Posterior vena cava (tissue), 2 donors: Measurements from ENCODE around the gene ACSBG1. TPM values are rescaled to one million over a fixed set of nuclear protein-coding genes. Genes with fewer than 3 reads are reported as not detected.

Experiments used
- DNase-seq: peaks from one replicate; pipeline ENCODE4 v3.0.0-alpha.2; 2020; ENCODE audit warnings: low spot score
- intact Hi-C, 2 donors: fragments of 100-400 bp; cut with DNase I; formaldehyde crosslinking; loops; one replicate each; pipeline versions ENCODE4 v1.14.1 to v1.14.2; 2022 to 2023
- total RNA-seq, 2 donors: library from RNA; stranded (reverse); fragmentation: NEBNext Ultra II Directional; extraction: Animal tissue kit (Norgen Biotek cat#: 25700); gene quantifications; one replicate each; pipeline ENCODE4 v1.2.1, GENCODE V29; 2021
- donor health status: DM: yes; HTN: yes; CAD: no.
- donor health status: DM: yes; HTN: yes; CAD: no.

Gene ACSBG1
- total RNA-seq, 2 donors from 2014 or later, result not detected

DNA sequence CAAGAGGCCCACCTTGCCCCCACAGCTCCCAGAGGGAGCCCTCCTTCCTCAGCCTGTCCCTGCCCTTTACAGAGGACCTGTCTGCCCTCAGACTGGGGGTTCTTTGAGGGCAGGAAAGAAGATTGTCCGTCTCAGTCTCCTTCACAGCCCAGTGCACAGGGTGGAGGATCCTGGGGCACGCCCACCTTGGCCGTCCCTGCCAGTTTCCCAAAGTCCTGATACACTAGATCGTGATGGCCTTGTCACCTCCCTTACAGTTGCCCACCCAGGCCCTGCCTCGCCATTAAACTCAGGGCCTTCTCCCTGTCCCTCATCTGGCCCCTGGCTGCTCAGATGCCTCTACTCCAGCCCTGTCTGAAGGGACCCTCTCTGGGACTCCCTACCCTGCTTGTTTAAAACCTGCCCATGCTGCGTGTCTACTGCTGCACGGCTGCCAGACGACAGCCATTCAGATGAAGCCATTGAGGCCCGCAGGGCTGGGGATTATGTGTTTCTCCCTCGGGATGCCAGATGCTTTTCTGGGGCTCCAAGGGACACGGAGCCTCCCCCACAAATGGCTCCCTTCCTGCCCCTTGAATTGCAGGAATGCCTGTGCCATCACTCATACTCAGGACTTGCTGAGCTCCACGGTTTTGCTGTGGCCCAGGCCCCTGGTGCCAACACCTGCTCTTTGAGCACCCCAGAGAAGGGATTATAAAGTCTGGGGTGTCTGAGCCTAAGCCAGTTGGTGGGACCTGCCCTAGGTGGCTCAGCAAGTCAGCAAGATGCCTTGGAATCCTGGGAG lies 27.8 kb downstream of the ACSBG1 start:
- intact Hi-C loops, result no loop called here
- DNase-seq, result no peak

- DNase-seq, result no peak
- intact Hi-C loops, result no loop called here
These were observed 28.5 kb downstream of the ACSBG1 start for GRCh38 chr15:78205856-78206255.

DNA sequence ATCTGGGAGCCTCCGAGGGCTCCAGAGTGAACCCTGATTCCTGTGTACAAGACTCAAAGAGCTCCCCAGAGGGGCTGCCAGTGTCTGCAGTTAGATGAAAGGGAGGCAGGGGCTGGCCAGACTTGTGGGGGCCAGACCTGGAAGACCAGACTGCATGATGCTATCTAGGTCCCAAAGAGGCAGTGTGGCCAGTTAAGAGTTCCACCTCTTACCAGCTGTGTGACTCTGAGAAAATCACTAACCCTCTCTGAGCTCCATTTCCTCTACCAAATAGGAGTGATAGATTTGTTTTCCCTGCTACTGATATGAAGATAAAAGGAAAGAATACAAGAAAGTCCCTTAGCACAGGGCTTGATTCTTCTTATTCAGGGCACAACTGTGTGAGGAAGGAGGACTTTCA lies 29.0 kb downstream of the ACSBG1 start:
- intact Hi-C loops, result no loop called here

DNA sequence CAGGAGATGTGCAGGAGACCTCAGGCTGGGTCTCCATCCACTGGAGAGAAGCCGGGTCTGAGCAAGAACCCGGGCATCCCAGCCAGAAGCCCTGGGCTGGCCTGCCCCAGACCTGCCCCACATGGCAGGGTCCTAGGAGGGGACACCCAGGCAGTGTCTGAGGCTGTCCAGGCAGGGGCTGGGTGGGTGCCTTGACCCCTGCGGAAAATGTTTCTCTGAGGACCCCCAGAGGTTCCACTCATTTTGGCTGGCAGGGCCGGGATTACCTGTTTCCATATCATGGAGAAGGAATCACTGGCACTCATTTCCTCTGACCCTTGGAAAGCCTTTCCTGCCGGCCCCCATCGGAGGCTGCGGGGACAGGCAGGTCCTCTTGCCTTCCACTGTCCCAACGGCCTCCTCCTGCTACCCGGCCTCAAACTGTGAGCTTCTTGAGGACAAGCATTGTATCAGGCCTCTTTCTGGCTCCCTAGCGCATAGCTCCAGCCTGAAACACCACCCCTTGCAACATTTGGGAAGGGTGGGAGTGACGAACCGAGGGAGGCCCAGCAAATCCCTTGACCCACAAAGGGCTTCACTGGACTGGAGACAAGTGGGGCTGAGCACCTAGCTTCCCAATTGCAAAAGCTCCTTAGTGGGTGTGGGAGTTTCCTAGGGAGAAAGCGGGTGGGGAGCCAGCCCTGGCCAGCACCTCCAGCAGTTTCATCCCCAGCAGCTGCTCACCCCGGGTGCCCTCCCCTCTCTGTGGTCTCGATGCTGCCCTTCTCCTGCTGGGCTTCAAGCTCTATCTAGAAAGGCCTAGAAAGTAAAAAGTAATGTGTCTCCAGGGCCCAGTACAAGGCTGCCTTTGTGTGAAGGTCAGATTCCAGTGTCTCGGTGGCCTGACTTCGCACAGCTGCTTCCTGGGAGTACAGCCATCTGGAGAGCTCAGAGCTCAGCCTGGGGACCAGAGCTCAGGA lies 29.7 kb downstream of the ACSBG1 start:
- intact Hi-C loops, result no loop called here
- no peak for DNase-seq

More for the DNA sequence above, 29.0 kb downstream of the ACSBG1 start:
- no peak for DNase-seq

DNA sequence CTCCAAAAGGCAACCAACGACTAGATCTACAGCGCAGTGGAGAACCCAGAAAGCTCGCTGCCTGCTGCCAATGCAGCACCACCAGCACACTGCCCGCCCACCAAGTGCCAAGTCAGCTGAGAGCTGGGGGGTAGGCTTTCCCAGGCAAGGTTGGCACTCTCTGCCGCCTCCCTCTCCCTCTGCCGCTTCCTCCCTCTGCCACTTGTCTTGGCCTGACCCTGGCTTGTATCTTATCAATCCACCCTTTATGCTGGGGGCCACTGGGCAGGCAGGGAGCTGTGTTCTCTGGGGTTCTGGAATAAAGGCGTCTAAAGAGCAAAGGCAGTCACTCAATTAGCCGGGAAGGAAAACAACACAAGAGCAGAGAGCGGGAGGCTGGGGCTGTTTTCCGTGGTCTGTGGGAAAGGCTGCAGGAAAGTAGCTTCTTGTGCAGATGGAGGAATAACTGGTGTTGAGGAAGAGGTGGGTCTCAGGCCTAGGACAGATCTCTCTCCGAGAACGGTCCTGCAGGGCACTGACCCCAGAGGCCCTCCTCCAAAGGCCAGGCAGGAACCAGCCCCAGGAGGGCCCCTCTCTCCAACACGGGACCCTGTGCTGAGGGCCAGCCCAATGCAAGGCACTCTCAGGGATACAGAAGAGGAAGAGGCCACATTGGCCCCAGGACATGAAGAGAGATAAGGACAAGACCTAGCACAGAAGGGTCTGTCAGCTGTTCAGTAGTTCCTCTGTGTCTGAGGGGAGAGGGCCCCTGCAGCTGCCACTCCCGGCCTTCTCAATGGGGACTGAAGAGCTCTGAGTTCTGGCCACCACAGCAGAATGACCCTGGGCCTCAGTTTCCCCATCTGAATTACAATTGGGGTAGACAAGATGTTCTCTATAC lies 30.8 kb downstream of the ACSBG1 start:
- intact Hi-C loops, result no loop called here

GRCh38 chr15:78201281-78202190 lies 32.8 kb downstream of the ACSBG1 start:
- intact Hi-C loops, result no loop called here
- no peak for DNase-seq

More for the DNA sequence above, 30.8 kb downstream of the ACSBG1 start:
- no peak for DNase-seq

GRCh38 chr15:78200276-78200930 lies 34.0 kb downstream of the ACSBG1 start:
- intact Hi-C loops, result no loop called here
- DNase-seq, result no peak

- no peak for DNase-seq
- intact Hi-C loops, result no loop called here
These were observed 36.7 kb downstream of the ACSBG1 start for GRCh38 chr15:78197632-78198031.

DNA sequence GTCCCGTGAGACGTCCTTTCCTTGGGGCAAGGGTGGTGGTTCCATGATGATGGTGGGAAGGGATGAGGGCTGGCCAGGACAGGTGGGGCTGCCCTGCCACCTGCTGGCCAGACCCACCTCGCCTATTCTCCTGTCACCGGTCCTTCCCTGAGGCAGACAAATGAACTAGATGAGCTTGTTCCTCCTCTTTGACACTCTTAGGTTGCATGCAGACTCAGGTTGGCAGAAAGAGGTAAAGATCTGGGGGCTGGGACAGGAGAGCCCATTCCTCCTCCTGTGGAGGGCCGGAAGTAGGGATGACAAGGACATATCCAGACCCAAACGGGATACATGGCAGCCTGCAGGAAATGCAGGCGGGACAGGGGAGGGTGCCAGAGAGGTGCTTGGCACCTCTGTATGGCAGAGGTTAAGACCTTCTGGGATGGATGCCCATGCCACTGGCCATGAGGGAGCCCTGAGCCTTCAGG lies 38.6 kb downstream of the ACSBG1 start:
- intact Hi-C loops, result no loop called here
- DNase-seq, result peak; percentile 73

- DNase-seq, result peak; percentile 79
- intact Hi-C loops, result loop anchor here (5.0 kb wide), 3 partner anchors 38 to 72 kb away; partner anchors contain the start of genes ACSBG1 (in 1 of the 2) and CIB2 (in 1 of the 2)
These were observed 39.8 kb downstream of the ACSBG1 start for GRCh38 chr15:78194568-78194925.

- peak; percentile 72 for DNase-seq
- intact Hi-C loops, result loop anchor here (5.0 kb wide), 3 partner anchors 38 to 72 kb away; partner anchors contain the start of genes ACSBG1 (in 1 of the 2) and CIB2 (in 1 of the 2)
These were observed 40.4 kb downstream of the ACSBG1 start for GRCh38 chr15:78193731-78194567.

DNA sequence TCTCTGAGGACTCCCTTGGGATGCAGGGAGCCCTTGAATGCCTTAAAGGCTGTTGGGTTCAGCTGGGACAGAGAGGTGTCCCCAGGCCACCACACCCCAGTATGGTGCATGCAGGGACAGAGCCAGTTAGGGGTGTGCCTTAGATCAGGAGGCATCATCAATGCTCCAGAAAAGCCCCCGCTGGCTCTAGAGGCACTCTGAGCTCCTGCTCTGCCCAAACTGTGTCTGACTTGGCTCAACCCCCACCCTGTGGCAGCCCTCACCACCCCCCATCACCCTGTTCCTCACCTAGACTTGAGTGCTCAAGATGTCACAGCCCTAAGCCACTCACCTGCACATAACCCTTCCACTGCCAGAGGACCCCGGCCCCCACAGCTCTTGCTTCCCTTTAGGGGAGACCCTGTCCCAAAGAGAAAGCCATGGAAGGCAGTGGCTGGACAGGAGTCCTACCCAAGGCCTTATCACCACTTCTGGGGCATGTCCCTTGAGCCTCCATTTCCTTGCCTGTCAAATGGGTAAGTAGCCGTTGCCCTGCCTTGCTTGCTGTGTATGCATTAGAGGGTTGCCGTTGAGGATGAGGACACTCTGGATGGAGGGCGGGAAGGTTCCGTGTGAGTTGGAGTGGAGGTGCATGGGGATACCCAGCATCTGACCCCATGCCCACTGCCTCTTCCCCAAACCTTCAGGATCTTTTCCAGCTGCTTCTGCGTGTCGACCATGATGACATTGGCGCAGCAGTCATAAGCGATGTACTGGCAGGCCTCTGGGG lies 41.4 kb downstream of the ACSBG1 start:
- intact Hi-C loops, result loop anchor here (5.0 kb wide), 3 partner anchors 39 to 71 kb away; partner anchors contain the start of genes ACSBG1 (in 1 of the 2) and CIB2 (in 1 of the 2)
- DNase-seq, result peak; percentile 63

DNA sequence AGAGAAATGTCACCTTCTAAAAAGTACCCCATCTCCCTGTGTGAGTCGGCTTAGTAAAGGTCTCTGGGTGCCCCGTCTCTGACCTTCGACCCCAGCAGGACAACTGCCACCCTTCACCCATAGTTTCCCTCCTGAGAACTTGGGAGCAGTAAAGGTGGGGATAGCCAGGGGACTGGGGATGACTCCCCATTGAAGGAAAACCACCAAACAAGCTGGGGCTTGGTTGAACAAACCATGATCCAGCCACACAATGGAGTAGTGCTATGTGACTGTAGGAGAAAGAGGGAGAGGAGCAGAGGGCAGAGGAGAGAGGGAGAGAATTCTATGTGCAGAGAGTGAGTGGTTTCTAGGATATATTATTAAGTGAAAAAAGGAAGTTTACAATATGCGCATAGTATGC lies 51.5 kb downstream of the ACSBG1 start:
- no peak for DNase-seq
- intact Hi-C loops, result no loop called here

DNA sequence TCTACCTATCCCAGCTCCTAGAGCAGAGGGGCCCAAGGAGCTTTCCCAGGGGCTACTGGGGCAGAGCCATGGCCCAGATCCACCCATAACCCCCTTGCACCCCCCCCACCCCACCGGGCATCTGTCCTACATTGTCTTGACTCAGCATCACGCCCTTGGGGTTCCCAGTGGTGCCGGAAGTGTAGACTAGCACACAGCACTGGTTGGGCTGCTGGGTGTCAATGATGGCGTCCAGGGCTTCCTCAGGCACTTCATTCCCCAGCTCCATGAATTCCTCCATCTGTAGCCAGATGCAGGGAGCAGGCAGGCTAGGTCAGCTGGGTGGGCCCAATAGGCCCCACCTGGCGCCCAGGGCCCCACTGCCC lies 52.0 kb downstream of the ACSBG1 start:
- intact Hi-C loops, result no loop called here
- DNase-seq, result peak; percentile 47

GRCh38 chr15:78179906-78180305 lies 54.5 kb downstream of the ACSBG1 start:
- no peak for DNase-seq
- intact Hi-C loops, result loop anchor here in 1 of 2 donors (5.0 kb wide), 1 partner anchor 62 kb away; no protein-coding TSS in a partner anchor
